Right ventricle myocardium superior (tissue), 1 donor: ENCODE data around the gene DNAJC21. TPM values are rescaled to one million over a fixed set of nuclear protein-coding genes. Genes with fewer than 3 reads are reported as not detected.
"Not testable (repeated sequence)": the region's sequence is repeated elsewhere in the genome, so short reads cannot be mapped to it uniquely, and the experiment has no call there.

Source experiments
- ATAC-seq: fragments of 200-7000 bp; cut with Tn5 transposase; one replicate; pipeline ENCODE4 v1.9.1; 2020; ENCODE audit warnings: mild to moderate bottlenecking; ENCODE audit not compliant: poor library complexity
- DNase-seq: peaks from one replicate; pipeline ENCODE4 v3.0.0-alpha.2; 2020
- intact Hi-C: fragments of 100-400 bp; cut with DNase I; formaldehyde crosslinking; loops from one replicate; pipeline ENCODE4 v1.11.2; 2022
- total RNA-seq: library from RNA; stranded (reverse); fragmentation: NEBNext Ultra II Directional; extraction: Animal tissue kit (Norgen Biotek cat#: 25700); gene quantifications from one replicate; pipeline ENCODE4 v1.2.1, GENCODE V29; 2021
- donor health status: DM: no; HTN: yes; CAD: no; lungs with severe emphysema.

Gene DNAJC21
- total RNA-seq, 1 donor from 2014 or later: 50.3 TPM

DNA sequence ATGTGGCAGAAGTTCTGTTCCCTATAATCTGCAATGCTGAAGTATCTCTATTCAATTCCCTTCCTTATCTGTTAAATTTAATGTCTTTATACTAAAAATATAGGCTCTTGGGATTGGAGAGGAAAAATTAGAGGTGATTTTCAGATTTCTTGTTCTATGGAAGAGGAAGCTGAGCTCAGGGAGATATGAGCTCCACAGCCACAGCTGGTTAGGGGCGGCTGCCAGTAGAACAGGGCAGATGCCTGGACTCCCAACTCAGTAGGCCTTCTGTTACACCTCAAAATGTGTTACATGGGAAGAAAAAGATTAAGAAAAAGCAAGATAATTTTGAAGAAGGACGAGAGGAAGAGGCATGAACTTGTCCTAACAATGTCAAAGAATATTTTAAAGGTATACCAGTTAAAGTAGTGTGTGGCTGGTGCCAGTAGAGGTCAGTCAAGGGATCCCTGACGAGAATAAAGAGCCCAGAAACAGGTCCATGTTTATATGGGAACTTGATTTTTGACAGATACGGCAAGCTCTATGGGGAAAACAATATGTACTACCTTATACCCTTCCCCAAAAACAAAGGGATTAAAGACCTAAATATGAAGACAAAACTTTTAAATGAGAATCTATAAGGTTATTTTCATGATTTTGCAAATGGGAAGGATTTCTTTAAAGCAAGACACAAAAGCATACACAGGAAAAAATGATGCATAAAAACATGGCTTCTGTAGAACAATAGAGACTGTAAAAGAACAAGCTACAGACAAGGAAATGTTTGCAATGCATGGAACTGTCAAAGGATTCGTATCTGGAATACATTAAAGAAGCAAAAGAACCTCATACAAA, 28.7 kb downstream of the DNAJC21 start:
- intact Hi-C loops: no loop called here
- peak; percentile 62 for ATAC-seq
- no peak for DNase-seq

DNA sequence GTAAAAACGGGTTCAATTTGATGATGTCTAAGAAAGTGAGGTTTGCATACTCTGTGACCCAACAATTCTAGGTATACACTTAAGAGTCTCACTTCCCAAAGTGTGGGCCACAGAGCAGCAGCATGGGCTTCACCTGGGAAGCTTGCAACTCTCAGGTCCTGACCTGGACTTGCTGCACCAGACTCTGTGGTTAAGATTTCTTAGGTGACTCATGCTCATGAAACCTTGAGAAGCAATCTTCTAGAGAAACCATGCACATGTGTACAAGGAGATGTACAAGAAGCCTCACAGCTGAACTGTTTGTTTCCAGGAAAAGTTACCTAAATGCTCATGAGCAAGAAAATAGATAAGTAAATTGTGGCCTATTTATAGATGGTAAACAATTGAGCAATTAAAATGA, 30.0 kb downstream of the DNAJC21 start:
- intact Hi-C loops: no loop called here
- DNase-seq (no peak), ATAC-seq (no peak)

DNA sequence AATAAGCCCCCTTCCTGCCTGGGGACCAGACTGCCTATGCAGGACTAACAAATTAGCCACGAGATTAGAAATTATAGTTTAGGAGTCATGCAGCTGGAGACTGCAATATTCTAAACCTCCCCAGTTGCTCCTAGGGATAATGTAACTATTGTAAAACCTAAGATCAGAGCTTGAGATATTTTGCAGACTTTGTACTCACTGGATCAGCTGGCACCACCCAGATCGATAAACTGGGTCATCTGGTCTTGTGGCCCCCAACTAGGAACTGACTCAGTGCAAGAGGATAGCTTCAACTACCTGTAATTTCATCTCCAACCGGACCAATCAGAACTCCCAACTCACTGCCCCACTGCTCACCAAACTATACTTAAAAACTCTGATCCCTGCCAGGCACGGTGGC, 38.2 kb downstream of the DNAJC21 start:
- intact Hi-C loops: no loop called here

GRCh38 chr5:34968258-34968657, 38.9 kb downstream of the DNAJC21 start:
- ATAC-seq (no peak), DNase-seq (no peak)
- intact Hi-C loops: no loop called here

More for the DNA sequence above, 38.2 kb downstream of the DNAJC21 start:
- DNase-seq (no peak), ATAC-seq (no peak)

GRCh38 chr5:34970552-34970951, 41.2 kb downstream of the DNAJC21 start:
- ATAC-seq: no peak
- intact Hi-C loops: no loop called here
- DNase-seq: no peak

GRCh38 chr5:34971655-34972054, 42.3 kb downstream of the DNAJC21 start:
- DNase-seq, intact Hi-C loops, ATAC-seq: not testable (repeated sequence)

GRCh38 chr5:34976347-34976746, 47.0 kb downstream of the DNAJC21 start:
- DNase-seq: no peak
- intact Hi-C loops: no loop called here

GRCh38 chr5:34977934-34978613, 48.7 kb downstream of the DNAJC21 start:
- intact Hi-C loops: no loop called here
- no peak for DNase-seq
- ATAC-seq: no peak

More at GRCh38 chr5:34976347-34976746, 47.0 kb downstream of the DNAJC21 start:
- no peak for ATAC-seq

GRCh38 chr5:34978681-34979080, 49.3 kb downstream of the DNAJC21 start:
- no peak for ATAC-seq
- intact Hi-C loops: no loop called here
- DNase-seq: no peak

GRCh38 chr5:34982823-34983222, 53.5 kb downstream of the DNAJC21 start:
- intact Hi-C loops: no loop called here
- no peak for ATAC-seq
- no peak for DNase-seq

DNA sequence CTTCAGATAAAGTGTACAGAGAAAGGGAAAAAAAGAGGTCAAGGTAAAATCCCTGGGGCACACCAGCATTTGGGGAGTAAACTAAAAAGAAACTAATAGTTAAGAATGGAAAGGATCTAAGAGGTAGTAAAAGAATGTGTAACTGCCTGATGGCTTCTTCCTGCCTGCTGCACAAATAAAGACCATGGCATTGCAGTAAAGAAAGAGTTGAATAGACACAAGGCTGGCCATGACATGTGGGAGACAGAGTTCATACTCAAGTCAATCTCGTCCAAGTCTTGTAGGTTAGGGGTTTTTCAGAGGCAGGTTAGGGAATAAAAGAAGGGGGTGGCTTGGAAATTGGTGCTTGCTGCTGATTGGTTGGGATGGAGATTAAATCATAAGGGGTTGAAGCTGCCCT, 57.6 kb downstream of the DNAJC21 start:
- ATAC-seq (no peak), DNase-seq (no peak)
- intact Hi-C loops: no loop called here

DNA sequence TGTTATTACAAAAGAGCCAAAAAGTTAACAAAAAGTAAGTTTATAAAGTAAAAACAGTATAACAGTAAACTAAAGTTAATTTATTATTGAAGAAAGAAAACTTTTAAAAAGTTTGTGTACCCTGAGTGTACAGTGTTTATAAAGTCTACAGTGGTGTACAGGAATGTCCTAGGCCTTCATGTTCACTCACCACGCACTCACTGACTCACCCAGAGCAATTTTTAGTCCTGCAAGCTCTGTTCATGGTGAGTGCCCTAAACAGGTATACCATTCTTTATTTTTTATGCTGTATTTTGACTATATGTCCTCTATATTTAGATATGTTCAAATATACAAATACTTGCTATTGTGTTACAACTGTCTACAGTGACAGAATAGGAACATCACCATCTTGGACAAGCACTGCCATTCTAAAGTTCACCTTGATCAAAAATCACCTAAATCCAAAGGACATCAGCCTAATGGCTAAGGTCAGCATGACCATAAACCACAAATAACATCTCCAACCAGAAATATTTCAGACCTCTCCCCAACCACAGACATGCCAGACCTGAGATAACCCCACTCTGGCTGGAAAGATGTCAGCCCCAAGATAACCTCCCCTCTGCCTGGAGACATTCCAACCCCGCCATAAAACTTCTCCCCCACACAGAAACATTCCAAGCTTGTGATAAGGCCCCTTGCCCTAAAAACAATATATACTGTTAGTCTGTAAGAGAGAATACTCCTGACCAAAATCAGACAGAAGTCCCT, 62.3 kb downstream of the DNAJC21 start:
- intact Hi-C loops: no loop called here
- no peak for ATAC-seq
- no peak for DNase-seq

- no peak for ATAC-seq
- DNase-seq: no peak
- intact Hi-C loops: no loop called here
Measured at GRCh38 chr5:34993951-34994350, 64.6 kb downstream of the DNAJC21 start.

DNA sequence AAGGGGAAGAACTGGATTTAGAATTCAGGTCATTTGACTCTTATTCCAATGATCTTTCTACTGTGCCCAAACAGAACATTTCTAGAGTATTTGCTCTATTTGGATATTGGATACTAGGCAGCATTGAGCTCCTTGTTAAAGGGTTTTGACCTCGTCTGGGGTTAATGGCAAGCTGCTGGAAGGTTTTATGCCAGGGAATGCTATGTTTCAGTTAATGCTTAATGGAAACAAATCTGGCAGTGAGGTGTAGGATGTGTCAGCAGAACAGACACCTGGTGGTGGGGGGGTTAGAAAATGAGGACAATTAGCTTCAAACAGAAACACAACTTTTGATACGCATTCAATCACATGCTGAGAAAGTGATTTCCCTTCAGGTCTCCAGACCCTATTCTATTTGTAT, 66.9 kb downstream of the DNAJC21 start:
- ATAC-seq: no peak
- intact Hi-C loops: no loop called here
- no peak for DNase-seq

DNA sequence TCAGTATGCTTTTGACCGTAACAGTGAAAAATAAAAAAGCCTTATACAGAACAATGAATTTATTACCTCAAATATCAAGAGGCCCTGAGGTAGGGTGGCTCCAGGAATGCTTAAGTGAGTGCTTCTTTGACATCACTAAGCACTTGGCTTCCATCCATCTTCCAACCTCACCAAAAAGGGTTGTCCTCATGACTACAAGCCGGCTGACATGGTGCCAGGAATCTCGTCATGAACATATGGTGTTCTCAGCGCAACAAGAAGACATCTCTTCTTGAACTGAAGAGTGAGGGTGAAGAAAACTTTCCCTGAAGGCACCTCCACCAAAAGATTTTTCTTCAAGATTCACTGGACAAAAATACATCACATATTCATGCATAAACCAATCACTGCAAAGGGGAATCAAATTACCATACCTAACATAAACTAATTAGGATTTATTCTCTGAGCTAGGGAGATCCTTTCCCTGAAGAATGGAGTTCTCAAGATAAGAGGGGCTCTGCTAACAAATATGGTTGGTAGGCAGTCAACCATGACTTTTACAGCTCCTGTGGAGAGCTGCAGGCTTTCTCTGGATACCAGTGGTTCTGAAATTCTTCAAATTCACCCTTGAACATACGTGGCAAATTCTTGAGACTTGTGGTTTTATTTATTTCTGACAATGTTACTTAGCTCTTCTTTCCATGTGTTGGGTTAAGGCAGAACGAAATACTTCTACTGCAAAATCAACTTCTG, 68.9 kb downstream of the DNAJC21 start:
- DNase-seq (no peak), ATAC-seq (no peak)
- intact Hi-C loops: no loop called here

- intact Hi-C loops: loop anchor here (10.0 kb wide), 1 partner anchor 517 kb away; no protein-coding TSS in a partner anchor
- ATAC-seq (no peak), DNase-seq (no peak)
Measured at GRCh38 chr5:35001842-35002241, 72.5 kb downstream of the DNAJC21 start.

GRCh38 chr5:35002459-35002858, 73.1 kb downstream of the DNAJC21 start:
- no peak for DNase-seq
- ATAC-seq: no peak
- intact Hi-C loops: loop anchor here (10.0 kb wide), 1 partner anchor 518 kb away; no protein-coding TSS in a partner anchor
